Fibroblast of pulmonary artery (primary cell): Measurements from ENCODE around the gene FAM217B.

Experiments used
- DNase-seq: peaks from one replicate; pipeline ENCODE4 v3.0.0-alpha.2; 2010; ENCODE audit warnings: low read depth
- H3K4me3 ChIP-seq: replicated peaks from 2 replicates; pipeline ENCODE4 v1.5.1; 2011; ENCODE audit warnings: low read depth, mild to moderate bottlenecking, control low read depth, low read length, moderate library complexity
- TF ChIP-seq, protein P1 (sequence below): IDR thresholded peaks from 2 replicates; pipeline ENCODE4 v1.5.1; 2011; ENCODE audit warnings: mild to moderate bottlenecking, control low read depth, low read length, inconsistent platforms; ENCODE audit errors: missing control alignments

FAM217B gene

DNA sequence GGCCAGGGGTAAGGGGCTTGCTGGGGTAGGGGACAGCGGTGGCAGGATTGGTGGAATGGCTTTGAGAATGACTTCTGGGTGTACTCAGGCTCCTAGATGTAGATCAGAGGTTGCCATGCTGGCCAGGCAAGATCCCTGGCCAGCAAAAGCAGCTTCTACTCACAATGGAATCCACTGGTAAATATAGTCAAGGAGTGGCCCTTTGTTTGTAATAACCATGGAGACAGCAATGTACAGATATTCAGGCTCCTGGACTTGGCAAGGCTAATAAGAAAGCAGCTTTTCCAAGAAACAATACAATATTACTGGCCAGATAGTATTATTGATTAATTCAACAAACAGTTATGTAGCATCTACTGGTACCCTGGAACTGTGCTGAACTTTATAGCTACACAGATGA is 55.9 kb downstream of the FAM217B start:
- no peak for DNase-seq
- TF ChIP-seq, protein P1, sequence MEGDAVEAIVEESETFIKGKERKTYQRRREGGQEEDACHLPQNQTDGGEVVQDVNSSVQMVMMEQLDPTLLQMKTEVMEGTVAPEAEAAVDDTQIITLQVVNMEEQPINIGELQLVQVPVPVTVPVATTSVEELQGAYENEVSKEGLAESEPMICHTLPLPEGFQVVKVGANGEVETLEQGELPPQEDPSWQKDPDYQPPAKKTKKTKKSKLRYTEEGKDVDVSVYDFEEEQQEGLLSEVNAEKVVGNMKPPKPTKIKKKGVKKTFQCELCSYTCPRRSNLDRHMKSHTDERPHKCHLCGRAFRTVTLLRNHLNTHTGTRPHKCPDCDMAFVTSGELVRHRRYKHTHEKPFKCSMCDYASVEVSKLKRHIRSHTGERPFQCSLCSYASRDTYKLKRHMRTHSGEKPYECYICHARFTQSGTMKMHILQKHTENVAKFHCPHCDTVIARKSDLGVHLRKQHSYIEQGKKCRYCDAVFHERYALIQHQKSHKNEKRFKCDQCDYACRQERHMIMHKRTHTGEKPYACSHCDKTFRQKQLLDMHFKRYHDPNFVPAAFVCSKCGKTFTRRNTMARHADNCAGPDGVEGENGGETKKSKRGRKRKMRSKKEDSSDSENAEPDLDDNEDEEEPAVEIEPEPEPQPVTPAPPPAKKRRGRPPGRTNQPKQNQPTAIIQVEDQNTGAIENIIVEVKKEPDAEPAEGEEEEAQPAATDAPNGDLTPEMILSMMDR, result no peak

DNA sequence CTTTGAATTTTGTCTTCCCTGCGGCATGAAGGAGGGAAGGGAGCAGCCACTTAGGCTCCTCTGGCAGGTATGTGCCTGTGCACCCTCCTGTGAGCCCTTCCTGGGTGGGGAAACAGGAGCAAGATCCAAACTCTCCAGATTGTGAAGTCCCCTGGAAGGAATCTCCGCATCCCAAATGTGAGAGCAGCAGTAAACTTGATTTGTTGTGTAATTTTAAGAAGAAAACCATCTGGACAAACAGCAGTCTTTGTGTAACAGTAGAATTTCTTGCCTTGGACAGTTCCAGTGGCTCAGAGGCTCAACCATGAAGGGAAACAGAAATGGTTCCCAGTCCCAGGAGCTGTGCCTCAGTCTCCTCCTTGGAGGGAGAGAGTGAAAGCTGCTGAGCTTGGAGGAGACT is 57.7 kb downstream of the FAM217B start:
- no peak for DNase-seq
- TF ChIP-seq, protein P1, result no peak
- H3K4me3 ChIP-seq, result no peak overlapping the region

More for the DNA sequence above, 55.9 kb downstream of the FAM217B start:
- H3K4me3 ChIP-seq, result no peak overlapping the region
